Panc1 (cell line): ENCODE results near the gene BBOF1.

Experiments
- CTCF ChIP-seq: fragments of 450-650 bp; IDR thresholded peaks from 2 replicates; pipeline ENCODE4 v1.5.1; 2017; ENCODE audit warnings: mild to moderate bottlenecking
- POLR2AphosphoS5 ChIP-seq: IDR thresholded peaks from 2 replicates; pipeline ENCODE4 v1.6.1; 2012; ENCODE audit warnings: mild to moderate bottlenecking, low read depth, low read length, moderate library complexity
- TF ChIP-seq, protein P1 (sequence below), 2 experiments: IDR thresholded peaks; 2 replicates each; pipeline ENCODE4 v1.6.1; 2011 to 2012; ENCODE audit warnings: low read depth in 2 of 2, control low read depth in 1 of 2, low read length in 1 of 2, mild to moderate bottlenecking in 1 of 2, moderate library complexity in 1 of 2; ENCODE audit not compliant: insufficient read depth in 1 of 2

GRCh38 chr14:74045522-74045921, 26.4 kb downstream of the BBOF1 start:
- TF ChIP-seq CTCF (no peak), POLR2AphosphoS5 (no peak)
- TF ChIP-seq, protein P1, sequence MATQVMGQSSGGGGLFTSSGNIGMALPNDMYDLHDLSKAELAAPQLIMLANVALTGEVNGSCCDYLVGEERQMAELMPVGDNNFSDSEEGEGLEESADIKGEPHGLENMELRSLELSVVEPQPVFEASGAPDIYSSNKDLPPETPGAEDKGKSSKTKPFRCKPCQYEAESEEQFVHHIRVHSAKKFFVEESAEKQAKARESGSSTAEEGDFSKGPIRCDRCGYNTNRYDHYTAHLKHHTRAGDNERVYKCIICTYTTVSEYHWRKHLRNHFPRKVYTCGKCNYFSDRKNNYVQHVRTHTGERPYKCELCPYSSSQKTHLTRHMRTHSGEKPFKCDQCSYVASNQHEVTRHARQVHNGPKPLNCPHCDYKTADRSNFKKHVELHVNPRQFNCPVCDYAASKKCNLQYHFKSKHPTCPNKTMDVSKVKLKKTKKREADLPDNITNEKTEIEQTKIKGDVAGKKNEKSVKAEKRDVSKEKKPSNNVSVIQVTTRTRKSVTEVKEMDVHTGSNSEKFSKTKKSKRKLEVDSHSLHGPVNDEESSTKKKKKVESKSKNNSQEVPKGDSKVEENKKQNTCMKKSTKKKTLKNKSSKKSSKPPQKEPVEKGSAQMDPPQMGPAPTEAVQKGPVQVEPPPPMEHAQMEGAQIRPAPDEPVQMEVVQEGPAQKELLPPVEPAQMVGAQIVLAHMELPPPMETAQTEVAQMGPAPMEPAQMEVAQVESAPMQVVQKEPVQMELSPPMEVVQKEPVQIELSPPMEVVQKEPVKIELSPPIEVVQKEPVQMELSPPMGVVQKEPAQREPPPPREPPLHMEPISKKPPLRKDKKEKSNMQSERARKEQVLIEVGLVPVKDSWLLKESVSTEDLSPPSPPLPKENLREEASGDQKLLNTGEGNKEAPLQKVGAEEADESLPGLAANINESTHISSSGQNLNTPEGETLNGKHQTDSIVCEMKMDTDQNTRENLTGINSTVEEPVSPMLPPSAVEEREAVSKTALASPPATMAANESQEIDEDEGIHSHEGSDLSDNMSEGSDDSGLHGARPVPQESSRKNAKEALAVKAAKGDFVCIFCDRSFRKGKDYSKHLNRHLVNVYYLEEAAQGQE (IDR thresholded peaks at IDR 0.05; ENCODE audit: insufficient read depth in 1 of 2, low read depth in 2 of 2, low read length in 1 of 2), result no peak
